Spinal cord (tissue), 10 donors: Measurements from ENCODE around the gene SPATA17. TPM values are rescaled to one million over a fixed set of nuclear protein-coding genes. Genes with fewer than 3 reads are reported as not detected.

ENCODE experiments used
- DNase-seq, 6 donors: peaks; one replicate each; pipeline versions ENCODE4 v3.0.0 to v3.0.0-alpha.2; 2013 to 2015; ENCODE audit warnings: low spot score in 6 of 6, low read depth in 4 of 6
- H3K27ac ChIP-seq: one replicate; pipeline ENCODE4 v1.5.1; 2013; ENCODE audit warnings: low read depth, low read length, control low read depth
- H3K27me3 ChIP-seq: one replicate; pipeline ENCODE4 v1.6.1; 2013; ENCODE audit warnings: low read length; ENCODE audit not compliant: control insufficient read depth, insufficient read depth
- H3K36me3 ChIP-seq: one replicate; pipeline ENCODE4 v1.6.1; 2013; ENCODE audit warnings: low read length; ENCODE audit not compliant: control insufficient read depth, insufficient read depth
- H3K4me1 ChIP-seq: one replicate; pipeline ENCODE4 v1.6.1; 2013; ENCODE audit warnings: low read length; ENCODE audit not compliant: control insufficient read depth, insufficient read depth
- H3K4me3 ChIP-seq: one replicate; pipeline ENCODE4 v1.5.1; 2013; ENCODE audit warnings: low read depth, low read length, control low read depth
- H3K9me3 ChIP-seq: one replicate; pipeline ENCODE4 v1.6.1; 2013; ENCODE audit warnings: low read length; ENCODE audit not compliant: control insufficient read depth, insufficient read depth
- WGBS: methylation state at CpG from one replicate; pipeline ENCODE4 v1.1.5; 2013; ENCODE audit warnings: missing lambda C conversion rate; ENCODE audit not compliant: insufficient coverage; 5-methylcytosine and 5-hydroxymethylcytosine counted together
- polyA plus RNA-seq, 2 donors: library from polyadenylated mRNA; unstranded; fragments of 120-200 nt; gene quantifications; one replicate each; pipeline ENCODE4 v1.2.1, GENCODE V29; 2013; ENCODE audit not compliant: insufficient read length in 2 of 2
- total RNA-seq, 2 donors: library from RNA; depleted of rRNA in 1 of 2; stranded (reverse); fragments of 120-200 nt in 1 of 2; fragments of >200 nt in 1 of 2; gene quantifications; one replicate each; pipeline versions ENCODE4 v1.2.3 to v1.2.4, GENCODE V29; 2013 to 2014
- donor health status: healthy.

SPATA17 gene
- total and polyA plus RNA-seq, 4 donors, result 3.8 to 12.8 (median 8.3) TPM

- Histone ChIP-seq H3K27me3 (no peaks in the 10 kb centered on the region), H3K9me3 (no peaks in the 10 kb centered on the region), H3K27ac (no peak overlapping the region), H3K4me3 (no peak overlapping the region), H3K4me1 (no peaks in the 10 kb centered on the region), H3K36me3 (no peaks in the 10 kb centered on the region)
- WGBS, result 45% methylated on average over 1 of the region's 3 CpGs
- DNase-seq, result peak in 1 of 6 donors; percentile 10
Measured at GRCh38 chr1:217867446-217867995, 236.4 kb downstream of the SPATA17 start.

GRCh38 chr1:217871955-217872354 is 240.8 kb downstream of the SPATA17 start:
- WGBS, result no CpG with 5 or more reads among the region's 2 CpGs
- no peak overlapping the region for H3K27ac ChIP-seq
- H3K36me3 ChIP-seq, result no peaks in the 10 kb centered on the region
- no peak overlapping the region for H3K4me3 ChIP-seq
- H3K4me1 ChIP-seq, result no peaks in the 10 kb centered on the region
- DNase-seq, result peak in 1 of 6 donors; percentile 16
- H3K9me3 ChIP-seq, result no peaks in the 10 kb centered on the region
- no peaks in the 10 kb centered on the region for H3K27me3 ChIP-seq

GRCh38 chr1:217875229-217875628 is 244.1 kb downstream of the SPATA17 start:
- DNase-seq, result no peak
- H3K27me3 ChIP-seq, result no peaks in the 10 kb centered on the region
- H3K36me3 ChIP-seq, result no peaks in the 10 kb centered on the region
- no peak overlapping the region for H3K4me3 ChIP-seq
- no peak overlapping the region for H3K27ac ChIP-seq
- H3K4me1 ChIP-seq, result no peaks in the 10 kb centered on the region
- no peaks in the 10 kb centered on the region for H3K9me3 ChIP-seq

- Histone ChIP-seq H3K27ac (no peak overlapping the region), H3K4me3 (no peak overlapping the region), H3K36me3 (no peaks in the 10 kb centered on the region), H3K4me1 (no peaks in the 10 kb centered on the region), H3K9me3 (no peaks in the 10 kb centered on the region), H3K27me3 (no peaks in the 10 kb centered on the region)
- WGBS, result 83% methylated on average over 1 of the region's 1 CpG
- no peak for DNase-seq
Measured at GRCh38 chr1:217876401-217876800, 245.3 kb downstream of the SPATA17 start.

- Histone ChIP-seq H3K27ac (no peak overlapping the region), H3K4me1 (no peaks in the 10 kb centered on the region), H3K36me3 (no peaks in the 10 kb centered on the region), H3K4me3 (no peak overlapping the region), H3K9me3 (no peaks in the 10 kb centered on the region), H3K27me3 (no peaks in the 10 kb centered on the region)
- DNase-seq, result no peak
- no CpG with 5 or more reads among the region's 5 CpGs for WGBS
Measured at GRCh38 chr1:217876896-217877295, 245.8 kb downstream of the SPATA17 start.

- Histone ChIP-seq H3K4me3 (no peak overlapping the region), H3K27me3 (no peaks in the 10 kb centered on the region), H3K36me3 (no peaks in the 10 kb centered on the region), H3K4me1 (no peaks in the 10 kb centered on the region), H3K9me3 (no peaks in the 10 kb centered on the region), H3K27ac (no peak overlapping the region)
- peak in 1 of 6 donors; percentile 34 for DNase-seq
Measured at GRCh38 chr1:217881131-217881543, 250.0 kb downstream of the SPATA17 start.

GRCh38 chr1:217881607-217882332 is 250.6 kb downstream of the SPATA17 start:
- Histone ChIP-seq H3K4me3 (no peak overlapping the region), H3K36me3 (no peaks in the 10 kb centered on the region), H3K9me3 (no peaks in the 10 kb centered on the region), H3K27ac (no peak overlapping the region), H3K27me3 (no peaks in the 10 kb centered on the region), H3K4me1 (no peaks in the 10 kb centered on the region)
- no peak for DNase-seq
- 59% methylated on average over 3 of the region's 5 CpGs for WGBS

GRCh38 chr1:217885181-217885580 is 254.0 kb downstream of the SPATA17 start:
- no peak overlapping the region for H3K4me3 ChIP-seq
- H3K27me3 ChIP-seq, result no peaks in the 10 kb centered on the region
- no peaks in the 10 kb centered on the region for H3K4me1 ChIP-seq
- H3K27ac ChIP-seq, result no peak overlapping the region
- no peaks in the 10 kb centered on the region for H3K36me3 ChIP-seq
- WGBS, result 92% methylated on average over 2 of the region's 3 CpGs
- no peak for DNase-seq
- no peaks in the 10 kb centered on the region for H3K9me3 ChIP-seq

GRCh38 chr1:217888328-217888727 is 257.2 kb downstream of the SPATA17 start:
- no peak overlapping the region for H3K4me3 ChIP-seq
- H3K27me3 ChIP-seq, result no peaks in the 10 kb centered on the region
- no peak overlapping the region for H3K27ac ChIP-seq
- no CpG with 5 or more reads among the region's 2 CpGs for WGBS
- H3K4me1 ChIP-seq, result no peaks in the 10 kb centered on the region
- no peak for DNase-seq
- no peaks in the 10 kb centered on the region for H3K36me3 ChIP-seq
- H3K9me3 ChIP-seq, result no peaks in the 10 kb centered on the region

GRCh38 chr1:217889401-217889800 is 258.3 kb downstream of the SPATA17 start:
- Histone ChIP-seq H3K4me3 (no peak overlapping the region), H3K27ac (no peak overlapping the region), H3K27me3 (no peaks in the 10 kb centered on the region), H3K36me3 (no peaks in the 10 kb centered on the region), H3K9me3 (no peaks in the 10 kb centered on the region), H3K4me1 (no peaks in the 10 kb centered on the region)
- no peak for DNase-seq
- 79% methylated on average over 6 of the region's 10 CpGs for WGBS
